GM23338 (cell line): ENCODE results near the gene TLR3.

Source experiments
- CREB1 ChIP-seq: fragments of 250-450 bp; sonication (Bioruptor Pico); IDR thresholded peaks from 2 replicates; pipeline ENCODE4 v1.5.0; 2020; ENCODE audit warnings: low read depth, mild to moderate bottlenecking, moderate library complexity
- CTCF ChIP-seq, 2 experiments: fragments of 200-600 bp in 1 of 2; sonication (generic) in 1 of 2; conservative IDR thresholded peaks; 2 replicates each; pipeline versions ENCODE4 v1.5.1 to v1.6.1; 2016 to 2017; ENCODE audit warnings: antibody characterized with exemption in 2 of 2, low read depth in 2 of 2, mild to moderate bottlenecking in 2 of 2, moderate library complexity in 1 of 2
- ETS1 ChIP-seq: IDR thresholded peaks from 2 replicates; pipeline ENCODE4 v1.6.1; 2016; ENCODE audit warnings: antibody characterized with exemption
- EZH2 ChIP-seq: fragments of 200-600 bp; sonication (generic); IDR thresholded peaks from one replicate; pipeline ENCODE4 v1.8.0; 2017; ENCODE audit warnings: antibody characterized with exemption, mild to moderate bottlenecking, low read depth; ENCODE audit not compliant: unreplicated experiment
- EZH2phosphoT487 ChIP-seq: fragments of 200-600 bp; sonication (generic); IDR thresholded peaks from one replicate; pipeline ENCODE4 v1.8.1; 2018; ENCODE audit warnings: antibody characterized with exemption; ENCODE audit not compliant: unreplicated experiment
- JUNB ChIP-seq: IDR thresholded peaks from one replicate; pipeline ENCODE4 v1.6.1; 2016; ENCODE audit warnings: antibody characterized with exemption; ENCODE audit not compliant: unreplicated experiment
- NANOG ChIP-seq: IDR thresholded peaks from 2 replicates; pipeline ENCODE4 v1.6.1; 2016; ENCODE audit warnings: antibody characterized with exemption, borderline replicate concordance
- POLR2AphosphoS5 ChIP-seq: IDR thresholded peaks from 2 replicates; pipeline ENCODE4 v1.6.1; 2016; ENCODE audit warnings: antibody characterized with exemption, low read depth
- REST ChIP-seq: IDR thresholded peaks from one replicate; pipeline ENCODE4 v1.6.1; 2018; ENCODE audit warnings: antibody characterized with exemption; ENCODE audit not compliant: unreplicated experiment
- STAT1 ChIP-seq: IDR thresholded peaks from one replicate; pipeline ENCODE4 v1.6.1; 2016; ENCODE audit warnings: antibody characterized with exemption; ENCODE audit not compliant: unreplicated experiment
- ZNF114 ChIP-seq: fragments of 250-450 bp; sonication (Bioruptor Pico); IDR thresholded peaks from 2 replicates; pipeline ENCODE4 v1.5.0; 2020; ENCODE audit warnings: mild to moderate bottlenecking, moderate library complexity
- ZNF331 ChIP-seq: fragments of 250-450 bp; sonication (Bioruptor Pico); IDR thresholded peaks from 2 replicates; pipeline ENCODE4 v1.5.0; 2020; ENCODE audit warnings: low read depth, mild to moderate bottlenecking, moderate library complexity

GRCh38 chr4:186069729-186070128, 773 bp downstream of the TLR3 start:
- no peak for TF ChIP-seq CTCF (conservative IDR thresholded peaks at IDR 0.05; ENCODE audit: low read depth in 2 of 2)
- no peak for TF ChIP-seq EZH2phosphoT487
- no peak for TF ChIP-seq EZH2
- TF ChIP-seq REST, result no peak
- no peak for TF ChIP-seq CREB1
- TF ChIP-seq POLR2AphosphoS5, result no peak
- TF ChIP-seq STAT1, result no peak
- no peak for TF ChIP-seq ETS1
- TF ChIP-seq NANOG, result no peak
- TF ChIP-seq JUNB, result no peak
- no peak for TF ChIP-seq ZNF114 (CRISPR knock-in tag)
- TF ChIP-seq ZNF331 (CRISPR knock-in tag), result no peak
